ENCODE data around the gene NUP210L. TPM values are rescaled to one million over a fixed set of nuclear protein-coding genes. Genes with fewer than 3 reads are reported as not detected.
"Not testable (repeated sequence)": the region's sequence is repeated elsewhere in the genome, so short reads cannot be mapped to it uniquely, and the experiment has no call there.

Gene NUP210L
- total and polyA plus RNA-seq, 2 donors (not counting 3 experiments of a cell fraction or from before 2014, with no cell fraction given): 0.01 to 0.07 TPM

- DNase-seq (ENCODE audit: low read depth, low spot score) (no peak), FAIRE-seq (no peak)
- ChIA-PET CTCF (no interaction called here), POLR2A (no interaction called here)
- intact Hi-C loops (cut with micrococcal nuclease) (no loop called here), dilution Hi-C loops (cut with MboI; ENCODE audit: extremely low pct_ligation_motif_present, low sequenced_read_pairs) (no loop called here)
- Histone ChIP-seq H3K9me1 (replicated peaks; ENCODE audit: control insufficient read depth, extremely low read depth, insufficient read depth, low read length) (no peaks in the 10 kb centered on the region), H3K4me2 (ENCODE audit: insufficient read depth, low read length) (no peak overlapping the region), H3K27me3 (ENCODE audit: control insufficient read depth in 2 of 2, insufficient read depth in 2 of 2, low read length in 2 of 2) (no peaks in the 10 kb centered on the region), H3K4me1 (ENCODE audit: control insufficient read depth, extremely low read depth, insufficient read depth, low read length) (no peaks in the 10 kb centered on the region), H3K9me3 (replicated peaks; ENCODE audit: control insufficient read depth, insufficient read depth, low read length) (no peaks in the 10 kb centered on the region), H3K9ac (replicated peaks; ENCODE audit: extremely low read depth, insufficient read depth, low read length) (no peak overlapping the region), H3K4me3 (replicated peaks in 1 of 3; ENCODE audit: insufficient read depth in 1 of 3, low read depth in 1 of 3, low read length in 3 of 3) (no peak overlapping the region), H3K27ac (ENCODE audit: insufficient read depth, low read depth, low read length) (no peak overlapping the region), H3K79me2 (ENCODE audit: control insufficient read depth, insufficient read depth, low read length) (no peaks in the 10 kb centered on the region), H3K36me3 (ENCODE audit: control insufficient read depth in 2 of 2, extremely low read depth in 1 of 2, insufficient read depth in 2 of 2, low read length in 2 of 2) (no peaks in the 10 kb centered on the region), H4K20me1 (replicated peaks; ENCODE audit: control insufficient read depth, extremely low read depth, insufficient read depth, low read length) (no peaks in the 10 kb centered on the region), H2AFZ (ENCODE audit: low read depth, low read length) (no peak overlapping the region)
- no peak for TF ChIP-seq POLR2A (IDR thresholded peaks at IDR 0.05; ENCODE audit: low read depth, low read length)
- TF ChIP-seq POLR2AphosphoS5 (IDR thresholded peaks at IDR 0.05; ENCODE audit: insufficient read depth, low read depth, low read length): no peak
- no peak for TF ChIP-seq JUN (IDR thresholded peaks at IDR 0.05; ENCODE audit: borderline replicate concordance, insufficient read depth, insufficient read length, low read depth)
- no peak for TF ChIP-seq GATA2 (IDR thresholded peaks at IDR 0.05; ENCODE audit: insufficient read depth, insufficient read length, low read depth, low read length)
- no peak for TF ChIP-seq EZH2 (IDR thresholded peaks at IDR 0.05; ENCODE audit: borderline replicate concordance, low read depth, low read length, severe bottlenecking)
- no peak for TF ChIP-seq FOS (IDR thresholded peaks at IDR 0.05; ENCODE audit: borderline replicate concordance, insufficient read depth, low read length)
- no peak for TF ChIP-seq MYC (IDR thresholded peaks at IDR 0.05; ENCODE audit: low read depth, low read length)
- TF ChIP-seq CTCF (IDR thresholded peaks at IDR 0.05; ENCODE audit: extremely low read depth in 1 of 2, insufficient read depth in 1 of 2, low read depth in 1 of 2, low read length in 2 of 2): no peak
- TF ChIP-seq MAX (IDR thresholded peaks at IDR 0.05; ENCODE audit: insufficient read depth, insufficient read length): no peak
- no TSS peak for BruUV-seq (replicated peaks)
Observed at GRCh38 chr1:154014154-154014907, 140.5 kb downstream of the NUP210L start.

- H3K9me1 ChIP-seq (replicated peaks; ENCODE audit: control insufficient read depth, extremely low read depth, insufficient read depth, low read length); DNase-seq (ENCODE audit: low read depth, low spot score); H3K9me3 ChIP-seq (replicated peaks; ENCODE audit: control insufficient read depth, insufficient read depth, low read length); H3K27ac ChIP-seq (ENCODE audit: insufficient read depth, low read depth, low read length); H3K9ac ChIP-seq (replicated peaks; ENCODE audit: extremely low read depth, insufficient read depth, low read length); dilution Hi-C loops (cut with MboI; ENCODE audit: extremely low pct_ligation_motif_present, low sequenced_read_pairs); H3K79me2 ChIP-seq (ENCODE audit: control insufficient read depth, insufficient read depth, low read length); POLR2A ChIA-PET; BruUV-seq (replicated peaks); H4K20me1 ChIP-seq (replicated peaks; ENCODE audit: control insufficient read depth, extremely low read depth, insufficient read depth, low read length); FAIRE-seq; H3K27me3 ChIP-seq (ENCODE audit: control insufficient read depth in 2 of 2, insufficient read depth in 2 of 2, low read length in 2 of 2); H3K4me2 ChIP-seq (ENCODE audit: insufficient read depth, low read length); H3K36me3 ChIP-seq (ENCODE audit: control insufficient read depth in 2 of 2, extremely low read depth in 1 of 2, insufficient read depth in 2 of 2, low read length in 2 of 2); H3K4me1 ChIP-seq (ENCODE audit: control insufficient read depth, extremely low read depth, insufficient read depth, low read length); H2AFZ ChIP-seq (ENCODE audit: low read depth, low read length); H3K4me3 ChIP-seq (replicated peaks in 1 of 3; ENCODE audit: insufficient read depth in 1 of 3, low read depth in 1 of 3, low read length in 3 of 3); intact Hi-C loops (cut with micrococcal nuclease): not testable (repeated sequence)
- CTCF ChIA-PET: interaction anchor here (1.0 to 1.7 kb wide), 2 partner anchors 8 to 10 kb away, joined by 3 to 9 read pairs; no protein-coding TSS in a partner anchor
Observed at GRCh38 chr1:154012543-154012942, 142.3 kb downstream of the NUP210L start.

Measured in endothelial cell of umbilical vein (primary cell).